SW 1271 (cell line): ENCODE results near the gene SPHKAP.
"Not testable (repeated sequence)": the region's sequence is repeated elsewhere in the genome, so short reads cannot be mapped to it uniquely, and the experiment has no call there.

ENCODE experiments used
- DNase-seq, 2 experiments: peaks; one replicate each; lab custom pipeline; 2025; lab: John Stamatoyannopoulos, UW

Gene SPHKAP, protein sequence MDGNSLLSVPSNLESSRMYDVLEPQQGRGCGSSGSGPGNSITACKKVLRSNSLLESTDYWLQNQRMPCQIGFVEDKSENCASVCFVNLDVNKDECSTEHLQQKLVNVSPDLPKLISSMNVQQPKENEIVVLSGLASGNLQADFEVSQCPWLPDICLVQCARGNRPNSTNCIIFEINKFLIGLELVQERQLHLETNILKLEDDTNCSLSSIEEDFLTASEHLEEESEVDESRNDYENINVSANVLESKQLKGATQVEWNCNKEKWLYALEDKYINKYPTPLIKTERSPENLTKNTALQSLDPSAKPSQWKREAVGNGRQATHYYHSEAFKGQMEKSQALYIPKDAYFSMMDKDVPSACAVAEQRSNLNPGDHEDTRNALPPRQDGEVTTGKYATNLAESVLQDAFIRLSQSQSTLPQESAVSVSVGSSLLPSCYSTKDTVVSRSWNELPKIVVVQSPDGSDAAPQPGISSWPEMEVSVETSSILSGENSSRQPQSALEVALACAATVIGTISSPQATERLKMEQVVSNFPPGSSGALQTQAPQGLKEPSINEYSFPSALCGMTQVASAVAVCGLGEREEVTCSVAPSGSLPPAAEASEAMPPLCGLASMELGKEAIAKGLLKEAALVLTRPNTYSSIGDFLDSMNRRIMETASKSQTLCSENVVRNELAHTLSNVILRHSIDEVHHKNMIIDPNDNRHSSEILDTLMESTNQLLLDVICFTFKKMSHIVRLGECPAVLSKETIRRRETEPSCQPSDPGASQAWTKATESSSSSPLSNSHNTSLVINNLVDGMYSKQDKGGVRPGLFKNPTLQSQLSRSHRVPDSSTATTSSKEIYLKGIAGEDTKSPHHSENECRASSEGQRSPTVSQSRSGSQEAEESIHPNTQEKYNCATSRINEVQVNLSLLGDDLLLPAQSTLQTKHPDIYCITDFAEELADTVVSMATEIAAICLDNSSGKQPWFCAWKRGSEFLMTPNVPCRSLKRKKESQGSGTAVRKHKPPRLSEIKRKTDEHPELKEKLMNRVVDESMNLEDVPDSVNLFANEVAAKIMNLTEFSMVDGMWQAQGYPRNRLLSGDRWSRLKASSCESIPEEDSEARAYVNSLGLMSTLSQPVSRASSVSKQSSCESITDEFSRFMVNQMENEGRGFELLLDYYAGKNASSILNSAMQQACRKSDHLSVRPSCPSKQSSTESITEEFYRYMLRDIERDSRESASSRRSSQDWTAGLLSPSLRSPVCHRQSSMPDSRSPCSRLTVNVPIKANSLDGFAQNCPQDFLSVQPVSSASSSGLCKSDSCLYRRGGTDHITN (N-terminal part only)

DNA sequence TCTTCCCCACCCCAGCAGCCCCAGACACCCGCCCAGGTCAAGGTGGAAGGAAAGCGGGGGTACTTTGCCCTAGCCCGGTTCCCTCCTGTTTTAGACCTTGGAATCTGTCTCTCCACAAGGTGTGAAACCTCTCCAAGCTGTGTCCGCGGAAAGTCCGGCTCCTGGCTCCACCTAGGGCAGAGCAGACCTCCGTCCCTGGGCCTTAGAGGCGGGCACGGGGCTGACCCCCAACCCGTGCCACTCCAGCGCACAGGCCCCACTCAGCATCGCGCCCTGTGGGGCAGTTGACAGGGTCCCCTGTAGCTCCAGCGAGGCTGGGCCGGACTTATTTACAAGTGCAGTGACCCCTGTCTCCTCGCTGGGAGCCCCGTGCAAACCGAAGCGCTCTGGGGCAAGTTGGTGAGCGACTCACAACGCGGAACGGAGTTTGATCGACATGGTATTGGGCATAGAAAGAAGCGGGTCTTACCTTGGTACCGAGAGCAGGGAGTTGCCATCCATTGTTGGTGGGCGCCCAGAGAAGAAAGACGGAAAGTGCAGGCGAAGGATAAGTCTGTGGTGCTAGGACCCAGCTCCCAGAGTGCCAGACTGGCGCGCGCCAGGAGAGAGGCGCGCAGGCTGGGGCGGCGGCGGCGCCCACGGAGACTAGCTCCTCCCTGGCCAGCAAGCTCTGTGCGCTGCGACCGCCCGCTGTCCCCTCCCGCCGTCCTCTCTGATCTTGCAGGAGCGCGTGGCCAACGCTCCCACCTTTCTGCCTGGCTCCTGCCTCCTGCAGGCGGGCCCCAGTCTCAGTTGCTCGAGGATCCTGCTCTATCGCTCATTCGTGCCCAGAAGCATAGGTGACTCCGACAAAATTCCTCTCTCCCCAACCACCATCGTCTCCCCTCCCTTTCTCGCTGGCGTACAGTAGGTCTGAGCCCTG lies at the start of gene SPHKAP:
Gene SPHKAP (minus strand): TSS at position 590 of the 922 bp plus-strand sequence. CDS start 89 bp downstream, at position 501.
- no peak for DNase-seq

DNA sequence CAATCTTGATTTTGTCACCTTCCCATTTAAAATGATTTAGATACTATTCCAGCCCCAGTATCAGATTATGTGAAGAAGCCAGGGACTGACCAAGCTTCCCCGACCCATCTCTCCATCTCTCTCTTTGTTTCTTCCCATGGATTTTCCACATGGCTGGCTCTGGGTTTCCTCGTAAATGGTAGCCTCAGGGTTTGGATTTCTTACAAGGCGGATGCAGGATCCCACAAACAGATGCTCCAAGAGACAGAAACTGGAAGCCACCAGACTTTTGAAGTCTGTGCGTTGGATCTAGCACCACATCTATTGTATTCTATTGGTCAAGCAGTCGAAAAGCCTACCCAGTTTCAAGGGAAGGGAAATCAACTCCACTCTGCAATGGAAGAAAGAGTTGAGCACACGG lies 46.0 kb upstream of the SPHKAP start:
- DNase-seq = no peak

DNA sequence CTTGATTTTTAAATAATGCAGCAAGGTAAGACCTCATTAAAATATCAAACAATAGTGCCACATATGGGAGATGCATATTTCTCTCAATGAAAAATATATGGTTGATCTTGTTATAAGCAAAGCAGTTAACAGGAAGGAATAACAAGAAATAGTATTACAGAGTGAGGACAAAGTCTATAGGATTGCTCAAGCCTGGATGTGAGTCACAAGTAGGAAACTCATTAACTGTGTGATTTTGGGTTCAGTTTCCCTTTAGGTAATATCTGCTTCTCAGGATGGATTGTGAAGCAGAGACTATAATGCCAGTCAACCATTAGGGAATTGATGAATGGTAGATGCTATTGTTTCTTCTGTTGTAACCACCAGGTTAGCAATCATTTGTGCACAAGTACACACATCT lies 42.9 kb upstream of the SPHKAP start:
- DNase-seq = no peak

DNA sequence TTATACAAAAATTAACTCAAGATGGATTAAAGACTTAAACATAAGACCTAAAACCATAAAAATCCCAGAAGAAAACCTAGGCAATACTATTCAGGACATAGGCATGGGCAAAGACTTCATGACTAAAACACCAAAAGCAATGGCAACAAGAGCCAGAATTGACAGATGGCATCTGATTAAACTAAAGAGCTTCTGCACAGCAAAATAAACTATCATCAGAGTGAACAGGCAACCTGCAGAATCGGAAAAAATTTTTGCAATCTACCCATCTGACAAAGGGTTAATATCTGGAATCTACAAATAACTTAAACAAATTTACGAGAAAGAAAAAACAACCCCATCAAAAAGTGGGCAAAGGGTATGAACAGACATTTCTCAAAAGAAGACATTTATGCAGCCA lies 37.1 kb upstream of the SPHKAP start:
- not testable (repeated sequence) for DNase-seq

DNA sequence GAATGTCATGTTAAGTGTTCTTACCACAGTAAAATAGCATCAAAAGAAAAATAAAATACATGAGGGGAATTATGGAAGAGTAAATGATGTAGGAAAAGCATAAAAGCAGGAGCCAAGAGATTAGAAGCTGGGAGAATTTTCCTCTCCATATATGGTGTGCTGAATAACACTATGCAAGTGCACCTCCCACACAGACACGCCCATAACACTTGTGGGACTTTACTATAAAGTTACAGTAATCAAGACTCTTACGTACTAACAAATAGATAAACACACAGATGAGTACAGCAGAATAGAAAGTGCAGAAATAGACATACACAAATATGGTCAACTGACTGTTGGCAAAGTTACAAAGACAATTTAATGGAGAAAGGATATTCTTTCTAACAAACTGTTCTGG lies 16.0 kb upstream of the SPHKAP start:
- DNase-seq = no peak

DNA sequence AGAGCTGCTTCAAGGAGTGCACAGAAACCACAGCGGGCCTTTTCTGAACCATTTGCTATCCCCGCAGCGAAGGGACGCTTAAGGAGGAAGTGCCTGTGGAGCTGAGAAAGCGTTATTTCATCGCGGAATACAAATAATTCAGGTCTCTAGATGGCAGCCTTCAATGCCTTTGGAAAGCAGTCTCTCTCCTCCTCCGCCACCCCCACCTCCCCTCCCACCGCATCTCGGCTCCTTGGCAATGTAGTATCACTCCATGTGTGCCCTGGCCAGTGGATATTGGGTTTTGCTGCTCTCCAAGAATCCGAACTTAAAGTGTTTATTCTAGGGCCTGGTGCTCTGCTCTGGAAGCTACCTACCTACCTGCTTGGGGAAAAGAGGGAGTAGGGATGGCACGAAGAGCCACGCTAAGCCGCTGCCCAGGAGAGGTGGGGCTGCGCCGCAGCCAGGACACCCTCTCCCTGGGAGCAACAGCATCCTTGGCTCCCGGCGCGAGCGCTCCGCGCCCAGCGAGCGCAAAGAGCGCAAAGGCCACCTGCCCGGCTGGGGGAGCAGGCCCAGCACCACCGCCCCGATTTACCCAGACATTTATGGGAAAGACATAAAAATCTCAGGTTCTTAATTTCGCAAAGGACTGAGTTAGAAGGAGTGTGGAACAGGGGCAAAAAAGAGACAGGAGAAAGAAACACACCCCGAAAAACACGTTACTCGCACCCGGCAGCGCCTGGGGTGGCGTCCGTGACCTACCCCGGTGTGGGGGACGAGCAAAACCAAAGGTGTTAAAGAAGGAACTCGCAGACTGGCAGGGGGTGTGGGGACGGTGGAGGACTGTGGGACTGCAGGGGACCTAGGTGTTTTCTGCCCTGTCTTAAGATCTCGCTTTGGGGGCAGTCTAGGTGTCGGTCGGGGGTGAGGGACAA lies 1.0 kb downstream of the SPHKAP start:
- no peak for DNase-seq

DNA sequence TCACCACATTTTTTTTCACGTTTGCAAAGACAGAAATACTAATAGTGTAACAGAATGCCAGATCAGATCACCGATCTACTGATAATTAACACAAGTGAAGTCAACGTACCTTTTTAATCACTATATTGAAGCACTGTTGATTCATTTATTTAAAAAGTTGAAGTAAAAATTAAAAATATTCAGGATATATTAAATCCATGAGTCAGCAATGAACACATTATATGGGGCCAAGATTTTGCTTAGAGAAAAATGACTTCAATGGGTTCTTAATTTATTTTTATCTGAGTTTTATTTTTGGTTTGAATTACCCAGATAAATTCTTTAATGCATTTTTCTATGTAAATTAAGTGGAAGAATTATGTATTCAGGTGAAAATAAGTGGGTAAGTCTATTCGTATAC lies 14.2 kb downstream of the SPHKAP start:
- no peak for DNase-seq

DNA sequence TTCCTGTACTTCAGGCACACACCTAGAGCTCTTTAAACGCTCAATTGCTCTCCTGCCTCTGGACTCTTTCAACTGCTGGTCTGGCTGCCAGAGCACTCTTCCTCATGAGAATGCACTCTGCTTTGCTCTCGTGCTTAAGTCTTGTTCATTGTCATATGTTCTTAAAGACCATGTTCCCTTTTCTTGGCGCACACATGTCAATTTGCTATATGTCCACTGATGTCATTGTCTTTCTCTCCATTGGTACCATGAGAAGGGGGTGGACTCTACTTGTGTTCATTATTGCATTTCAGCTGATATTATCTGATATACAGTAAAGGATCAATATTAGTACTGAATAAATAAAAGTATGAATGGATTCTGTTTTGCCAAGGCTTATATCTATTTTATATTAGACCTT lies 16.8 kb downstream of the SPHKAP start:
- no peak for DNase-seq

DNA sequence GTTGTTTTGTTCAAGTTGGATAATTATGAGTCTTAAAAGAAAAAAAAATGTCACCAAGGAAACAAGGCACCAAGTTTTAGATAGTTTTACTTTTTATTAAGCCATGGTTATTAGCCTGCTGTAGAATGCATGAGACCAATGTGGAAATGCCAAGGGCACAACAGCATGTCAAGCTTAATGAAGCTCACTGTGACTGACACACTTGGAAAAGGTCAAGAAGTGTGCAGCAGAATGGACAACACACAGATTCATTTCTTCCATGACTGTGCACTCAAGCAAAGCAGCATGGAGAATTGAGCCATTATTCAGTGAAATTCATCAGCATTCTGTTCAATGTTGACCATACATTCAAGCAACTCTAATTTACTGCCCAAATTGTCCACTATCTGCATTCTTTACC lies 23.6 kb downstream of the SPHKAP start:
- DNase-seq = no peak

DNA sequence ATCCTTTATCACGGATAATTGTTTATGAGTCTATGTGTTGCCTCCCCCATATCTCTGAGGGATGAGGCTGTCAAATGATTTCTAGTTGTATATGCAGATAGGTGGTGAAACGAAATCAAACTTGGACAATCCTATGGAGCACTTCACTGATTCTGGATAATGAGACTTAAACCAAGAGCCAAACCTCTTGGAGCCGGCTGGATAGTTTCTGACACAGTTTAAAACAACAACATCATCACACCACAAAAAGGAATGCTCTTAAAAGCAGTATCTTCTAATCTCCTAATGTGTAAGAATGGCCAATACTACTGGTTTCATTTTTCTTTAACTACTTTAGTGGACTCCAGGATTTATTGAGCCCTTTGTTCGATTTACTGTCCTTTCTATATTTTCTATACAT lies 36.5 kb downstream of the SPHKAP start:
- DNase-seq = no peak

DNA sequence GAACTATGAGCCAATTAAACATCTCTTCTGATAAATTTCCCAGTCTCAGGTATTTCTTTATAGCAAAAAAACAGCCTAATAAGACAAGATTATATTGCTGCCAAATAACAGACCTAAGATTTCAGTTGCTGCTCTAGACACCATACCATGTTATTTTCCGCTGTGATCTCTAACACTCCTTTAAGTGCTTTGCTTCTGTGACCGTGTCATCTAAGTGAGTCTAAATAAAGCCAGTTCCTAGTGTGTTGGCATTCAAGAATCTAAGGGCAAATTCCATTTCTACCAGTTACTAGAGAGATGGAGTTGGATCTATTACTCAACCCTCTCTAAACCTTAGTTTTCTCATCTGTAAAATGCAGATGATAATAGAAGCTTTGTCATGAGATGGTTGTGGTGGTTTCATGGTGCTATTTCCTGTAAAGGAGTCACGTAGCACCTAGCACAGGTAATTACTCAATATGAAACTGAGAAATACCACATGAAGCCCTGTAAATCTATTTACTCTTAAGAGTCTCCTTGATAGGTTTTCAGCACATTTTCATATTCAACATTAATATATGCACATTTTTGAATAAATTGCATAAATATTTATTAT lies 40.5 kb downstream of the SPHKAP start:
- no peak for DNase-seq

DNA sequence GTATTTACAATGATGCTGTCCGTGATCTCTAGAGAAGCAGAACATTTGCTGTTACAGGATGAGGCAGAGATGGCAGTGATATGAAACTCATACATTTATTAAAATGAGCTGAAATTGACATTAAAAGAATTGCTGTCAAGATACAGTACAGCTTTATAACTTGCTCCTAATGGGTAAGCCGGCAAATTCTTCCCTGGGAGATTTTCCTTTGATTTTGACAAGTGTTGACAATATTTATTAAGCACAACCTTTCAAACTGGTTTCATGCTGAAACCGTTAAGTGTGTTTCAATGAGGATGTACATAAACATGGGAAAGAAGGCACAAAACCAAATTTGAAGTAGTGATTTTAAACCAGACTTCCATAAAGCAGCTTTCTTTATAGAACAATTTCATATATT lies 45.5 kb downstream of the SPHKAP start:
- DNase-seq = no peak

DNA sequence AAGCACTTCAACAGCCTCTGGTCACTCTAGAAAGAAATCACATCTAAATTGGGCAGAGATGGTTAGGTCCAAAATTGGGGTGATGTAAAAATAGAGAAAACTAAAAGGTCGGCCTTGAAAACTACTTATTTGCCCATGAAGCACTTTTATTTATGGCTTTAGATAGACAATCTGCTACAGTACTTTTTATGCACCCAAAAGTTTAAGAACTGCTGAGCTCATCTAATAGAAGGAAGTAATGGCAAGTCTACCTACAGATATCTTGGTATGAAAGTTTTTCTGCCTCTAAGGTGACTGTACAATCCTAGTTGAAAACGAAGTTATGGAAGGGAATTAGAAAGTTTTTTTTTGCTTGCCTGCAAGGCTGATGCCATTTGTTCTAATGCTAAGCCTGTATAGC lies 46.2 kb downstream of the SPHKAP start:
- DNase-seq = no peak

DNA sequence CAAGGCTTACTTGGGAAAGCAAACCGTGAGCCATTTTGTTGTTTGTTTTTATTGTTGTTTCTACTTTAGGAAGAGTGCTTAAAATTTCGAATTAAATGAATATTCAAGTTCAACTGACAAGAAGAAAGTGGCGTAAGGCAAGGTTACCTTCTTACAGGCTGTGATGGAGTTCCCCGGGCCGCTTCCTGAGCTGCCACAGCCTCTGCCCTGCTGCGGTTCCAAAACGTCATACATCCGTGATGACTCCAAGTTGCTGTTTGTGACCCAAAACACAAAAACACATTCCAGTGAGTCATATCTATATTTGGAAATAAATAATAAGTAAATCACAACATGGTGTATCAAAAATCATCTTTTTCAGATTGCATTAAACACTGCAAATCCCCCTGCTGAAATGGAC lies 49.7 kb downstream of the SPHKAP start:
- no peak for DNase-seq

DNA sequence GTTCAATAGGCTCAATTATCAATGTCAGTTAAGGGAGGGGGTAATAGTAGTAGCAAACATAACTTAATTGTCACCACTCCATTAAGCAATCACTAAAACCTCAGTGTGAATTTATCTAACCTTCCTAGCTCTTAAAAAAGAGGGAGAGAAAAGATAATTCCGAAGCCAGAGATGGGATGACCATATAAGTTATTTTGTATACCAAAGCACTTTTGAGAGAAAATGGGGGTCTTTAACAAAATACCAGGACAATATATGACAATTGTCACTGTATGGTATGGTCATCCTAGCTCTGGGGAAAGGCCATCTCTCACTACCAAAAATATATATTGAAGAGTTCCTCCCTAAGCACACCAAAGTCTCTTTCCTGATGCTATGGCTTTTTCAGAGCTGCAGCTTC lies 55.1 kb downstream of the SPHKAP start:
- DNase-seq = no peak

DNA sequence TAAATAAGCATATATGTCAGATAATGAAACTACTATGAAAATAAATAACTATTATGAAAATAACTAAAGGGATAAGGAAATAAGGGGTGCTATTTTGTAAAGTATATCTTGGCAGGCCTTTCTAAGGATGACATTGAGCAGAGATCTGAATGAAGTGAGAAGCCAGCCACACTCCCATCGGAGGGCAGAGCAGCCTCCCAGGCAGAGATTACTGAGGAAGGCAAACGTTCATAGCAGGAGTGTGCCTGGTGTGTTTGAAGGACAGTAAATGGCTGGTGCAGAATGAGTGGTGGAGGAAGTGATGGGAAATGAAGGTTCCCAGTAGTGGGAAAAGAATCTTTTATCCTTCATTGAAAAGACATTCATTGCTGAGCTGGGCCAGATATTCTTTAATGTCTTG lies 62.5 kb downstream of the SPHKAP start:
- DNase-seq = no peak

DNA sequence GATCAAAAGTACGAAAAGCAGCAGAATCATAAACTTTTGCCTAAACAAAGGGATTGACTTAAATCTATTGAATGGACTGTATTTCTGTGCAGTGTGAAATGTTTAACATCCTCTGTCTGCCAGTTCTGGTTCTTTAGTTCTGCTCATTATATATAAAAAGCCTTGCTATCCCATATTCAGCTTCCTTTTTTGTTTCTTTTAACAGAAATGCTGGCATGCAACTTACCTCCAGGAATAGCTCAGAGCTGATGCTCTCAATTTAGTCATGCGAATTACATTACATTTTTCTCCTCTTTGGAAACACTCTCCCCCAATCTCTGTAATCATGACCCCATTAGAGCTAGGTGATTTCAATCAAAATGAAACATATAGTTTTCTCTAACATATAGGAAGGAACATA lies 73.6 kb downstream of the SPHKAP start:
- DNase-seq = no peak

DNA sequence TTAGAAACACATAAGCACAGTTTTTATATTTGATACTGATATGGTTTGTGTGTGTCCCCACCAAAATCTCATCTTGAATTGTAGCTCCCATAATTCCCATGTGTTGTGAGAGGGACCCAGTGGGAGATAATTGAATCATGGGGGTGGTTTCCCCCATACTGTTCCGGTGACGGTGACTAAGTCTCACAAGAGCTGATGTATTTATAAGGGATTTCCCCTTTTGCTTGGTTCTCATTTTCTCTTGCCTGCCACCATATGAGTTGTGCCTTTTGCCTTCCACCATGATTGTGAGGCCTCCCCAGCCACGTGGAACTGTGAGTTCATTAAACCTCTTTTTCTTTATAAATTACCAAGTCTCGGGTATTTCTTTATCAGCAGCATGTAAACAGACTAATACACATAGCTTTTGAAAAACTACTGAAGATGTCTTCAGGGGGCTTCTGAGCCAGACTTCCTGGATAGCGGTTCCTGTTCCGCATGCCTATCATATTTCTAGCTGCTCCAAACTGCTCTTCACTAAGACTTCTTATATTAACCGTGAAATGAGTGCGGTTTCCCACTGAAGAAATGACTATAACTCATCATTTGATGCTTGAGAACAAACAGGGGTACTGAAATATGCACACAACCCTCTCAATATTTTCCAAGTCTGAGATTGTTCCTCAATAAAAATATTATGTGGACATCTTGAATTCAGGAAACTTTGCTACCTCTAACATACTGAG lies 75.8 kb downstream of the SPHKAP start:
- no peak for DNase-seq

DNA sequence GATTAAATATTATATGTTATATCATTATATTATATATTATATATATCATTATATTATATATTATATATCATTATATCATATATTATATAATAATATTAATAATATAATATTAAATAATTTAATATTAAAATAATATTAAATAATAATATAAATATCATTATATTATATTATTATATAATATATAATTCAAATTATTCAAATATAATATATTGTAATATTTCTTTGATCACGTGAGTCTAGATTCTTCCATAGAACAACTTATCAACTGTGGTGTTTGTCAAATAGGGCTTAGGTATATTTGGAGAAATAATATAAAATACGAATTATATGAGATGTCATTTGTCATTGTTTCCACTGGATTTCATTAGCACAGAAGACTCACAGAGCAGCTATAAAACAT lies 77.3 kb downstream of the SPHKAP start:
- DNase-seq = no peak
